GM21825 (cell line): ENCODE data around the gene AUTS2.
"Not testable (repeated sequence)": the region's sequence is repeated elsewhere in the genome, so short reads cannot be mapped to it uniquely, and the experiment has no call there.

Experiments
- ATAC-seq: cut with Tn5 transposase; IDR thresholded peaks from one replicate; pipeline ENCODE4 v1.9.1; 2021; ENCODE audit warnings: mild to moderate bottlenecking, moderate library complexity; ENCODE audit not compliant: unreplicated experiment

AUTS2 gene

GRCh38 chr7:70574970-70575799 is 976.9 kb downstream of the AUTS2 start:
- no peak for ATAC-seq

GRCh38 chr7:70577078-70577477 is 978.8 kb downstream of the AUTS2 start:
- ATAC-seq, result no peak

GRCh38 chr7:70578131-70578530 is 979.9 kb downstream of the AUTS2 start:
- no peak for ATAC-seq

- ATAC-seq, result no peak
Measured at GRCh38 chr7:70579397-70580097, 981.3 kb downstream of the AUTS2 start.

- no peak for ATAC-seq
Measured at GRCh38 chr7:70580161-70580560, 981.9 kb downstream of the AUTS2 start.

GRCh38 chr7:70582927-70583895 is 984.9 kb downstream of the AUTS2 start:
- ATAC-seq, result no peak

GRCh38 chr7:70583965-70584883 is 985.9 kb downstream of the AUTS2 start:
- ATAC-seq, result no peak

- ATAC-seq, result no peak
Measured at GRCh38 chr7:70585071-70585470, 986.8 kb downstream of the AUTS2 start.

GRCh38 chr7:70586822-70587221 is 988.5 kb downstream of the AUTS2 start:
- no peak for ATAC-seq

- no peak for ATAC-seq
Measured at GRCh38 chr7:70587739-70588138, 989.5 kb downstream of the AUTS2 start.

GRCh38 chr7:70588191-70588921 is 990.1 kb downstream of the AUTS2 start:
- ATAC-seq, result no peak

GRCh38 chr7:70589010-70589409 is 990.7 kb downstream of the AUTS2 start:
- no peak for ATAC-seq

GRCh38 chr7:70589590-70589989 is 991.3 kb downstream of the AUTS2 start:
- no peak for ATAC-seq

- ATAC-seq, result no peak
Measured at GRCh38 chr7:70590126-70590854, 992.0 kb downstream of the AUTS2 start.

GRCh38 chr7:70591643-70592042 is 993.4 kb downstream of the AUTS2 start:
- ATAC-seq, result no peak

GRCh38 chr7:70592171-70592570 is 993.9 kb downstream of the AUTS2 start:
- no peak for ATAC-seq

- no peak for ATAC-seq
Measured at GRCh38 chr7:70594170-70594569, 995.9 kb downstream of the AUTS2 start.

- ATAC-seq, result not testable (repeated sequence)
Measured at GRCh38 chr7:70594885-70595284, 996.6 kb downstream of the AUTS2 start.

- no peak for ATAC-seq
Measured at GRCh38 chr7:70595370-70595754, 997.1 kb downstream of the AUTS2 start.
